ENCODE data around the gene KYNU. TPM values are rescaled to one million over a fixed set of nuclear protein-coding genes. Genes with fewer than 3 reads are reported as not detected.

Gene KYNU
- total and polyA plus RNA-seq, 9 of the 15 experiments (the other 6 are each of a cell fraction or from before 2014, with no cell fraction given) = 2.6 to 11.6 (median 7.2) TPM

- TF ChIP-seq, protein P1, sequence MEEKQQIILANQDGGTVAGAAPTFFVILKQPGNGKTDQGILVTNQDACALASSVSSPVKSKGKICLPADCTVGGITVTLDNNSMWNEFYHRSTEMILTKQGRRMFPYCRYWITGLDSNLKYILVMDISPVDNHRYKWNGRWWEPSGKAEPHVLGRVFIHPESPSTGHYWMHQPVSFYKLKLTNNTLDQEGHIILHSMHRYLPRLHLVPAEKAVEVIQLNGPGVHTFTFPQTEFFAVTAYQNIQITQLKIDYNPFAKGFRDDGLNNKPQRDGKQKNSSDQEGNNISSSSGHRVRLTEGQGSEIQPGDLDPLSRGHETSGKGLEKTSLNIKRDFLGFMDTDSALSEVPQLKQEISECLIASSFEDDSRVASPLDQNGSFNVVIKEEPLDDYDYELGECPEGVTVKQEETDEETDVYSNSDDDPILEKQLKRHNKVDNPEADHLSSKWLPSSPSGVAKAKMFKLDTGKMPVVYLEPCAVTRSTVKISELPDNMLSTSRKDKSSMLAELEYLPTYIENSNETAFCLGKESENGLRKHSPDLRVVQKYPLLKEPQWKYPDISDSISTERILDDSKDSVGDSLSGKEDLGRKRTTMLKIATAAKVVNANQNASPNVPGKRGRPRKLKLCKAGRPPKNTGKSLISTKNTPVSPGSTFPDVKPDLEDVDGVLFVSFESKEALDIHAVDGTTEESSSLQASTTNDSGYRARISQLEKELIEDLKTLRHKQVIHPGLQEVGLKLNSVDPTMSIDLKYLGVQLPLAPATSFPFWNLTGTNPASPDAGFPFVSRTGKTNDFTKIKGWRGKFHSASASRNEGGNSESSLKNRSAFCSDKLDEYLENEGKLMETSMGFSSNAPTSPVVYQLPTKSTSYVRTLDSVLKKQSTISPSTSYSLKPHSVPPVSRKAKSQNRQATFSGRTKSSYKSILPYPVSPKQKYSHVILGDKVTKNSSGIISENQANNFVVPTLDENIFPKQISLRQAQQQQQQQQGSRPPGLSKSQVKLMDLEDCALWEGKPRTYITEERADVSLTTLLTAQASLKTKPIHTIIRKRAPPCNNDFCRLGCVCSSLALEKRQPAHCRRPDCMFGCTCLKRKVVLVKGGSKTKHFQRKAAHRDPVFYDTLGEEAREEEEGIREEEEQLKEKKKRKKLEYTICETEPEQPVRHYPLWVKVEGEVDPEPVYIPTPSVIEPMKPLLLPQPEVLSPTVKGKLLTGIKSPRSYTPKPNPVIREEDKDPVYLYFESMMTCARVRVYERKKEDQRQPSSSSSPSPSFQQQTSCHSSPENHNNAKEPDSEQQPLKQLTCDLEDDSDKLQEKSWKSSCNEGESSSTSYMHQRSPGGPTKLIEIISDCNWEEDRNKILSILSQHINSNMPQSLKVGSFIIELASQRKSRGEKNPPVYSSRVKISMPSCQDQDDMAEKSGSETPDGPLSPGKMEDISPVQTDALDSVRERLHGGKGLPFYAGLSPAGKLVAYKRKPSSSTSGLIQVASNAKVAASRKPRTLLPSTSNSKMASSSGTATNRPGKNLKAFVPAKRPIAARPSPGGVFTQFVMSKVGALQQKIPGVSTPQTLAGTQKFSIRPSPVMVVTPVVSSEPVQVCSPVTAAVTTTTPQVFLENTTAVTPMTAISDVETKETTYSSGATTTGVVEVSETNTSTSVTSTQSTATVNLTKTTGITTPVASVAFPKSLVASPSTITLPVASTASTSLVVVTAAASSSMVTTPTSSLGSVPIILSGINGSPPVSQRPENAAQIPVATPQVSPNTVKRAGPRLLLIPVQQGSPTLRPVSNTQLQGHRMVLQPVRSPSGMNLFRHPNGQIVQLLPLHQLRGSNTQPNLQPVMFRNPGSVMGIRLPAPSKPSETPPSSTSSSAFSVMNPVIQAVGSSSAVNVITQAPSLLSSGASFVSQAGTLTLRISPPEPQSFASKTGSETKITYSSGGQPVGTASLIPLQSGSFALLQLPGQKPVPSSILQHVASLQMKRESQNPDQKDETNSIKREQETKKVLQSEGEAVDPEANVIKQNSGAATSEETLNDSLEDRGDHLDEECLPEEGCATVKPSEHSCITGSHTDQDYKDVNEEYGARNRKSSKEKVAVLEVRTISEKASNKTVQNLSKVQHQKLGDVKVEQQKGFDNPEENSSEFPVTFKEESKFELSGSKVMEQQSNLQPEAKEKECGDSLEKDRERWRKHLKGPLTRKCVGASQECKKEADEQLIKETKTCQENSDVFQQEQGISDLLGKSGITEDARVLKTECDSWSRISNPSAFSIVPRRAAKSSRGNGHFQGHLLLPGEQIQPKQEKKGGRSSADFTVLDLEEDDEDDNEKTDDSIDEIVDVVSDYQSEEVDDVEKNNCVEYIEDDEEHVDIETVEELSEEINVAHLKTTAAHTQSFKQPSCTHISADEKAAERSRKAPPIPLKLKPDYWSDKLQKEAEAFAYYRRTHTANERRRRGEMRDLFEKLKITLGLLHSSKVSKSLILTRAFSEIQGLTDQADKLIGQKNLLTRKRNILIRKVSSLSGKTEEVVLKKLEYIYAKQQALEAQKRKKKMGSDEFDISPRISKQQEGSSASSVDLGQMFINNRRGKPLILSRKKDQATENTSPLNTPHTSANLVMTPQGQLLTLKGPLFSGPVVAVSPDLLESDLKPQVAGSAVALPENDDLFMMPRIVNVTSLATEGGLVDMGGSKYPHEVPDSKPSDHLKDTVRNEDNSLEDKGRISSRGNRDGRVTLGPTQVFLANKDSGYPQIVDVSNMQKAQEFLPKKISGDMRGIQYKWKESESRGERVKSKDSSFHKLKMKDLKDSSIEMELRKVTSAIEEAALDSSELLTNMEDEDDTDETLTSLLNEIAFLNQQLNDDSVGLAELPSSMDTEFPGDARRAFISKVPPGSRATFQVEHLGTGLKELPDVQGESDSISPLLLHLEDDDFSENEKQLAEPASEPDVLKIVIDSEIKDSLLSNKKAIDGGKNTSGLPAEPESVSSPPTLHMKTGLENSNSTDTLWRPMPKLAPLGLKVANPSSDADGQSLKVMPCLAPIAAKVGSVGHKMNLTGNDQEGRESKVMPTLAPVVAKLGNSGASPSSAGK (IDR thresholded peaks at IDR 0.05) = peak; percentile 58; the same call in 1 of the 2 replicates
- TF ChIP-seq, protein P2, sequence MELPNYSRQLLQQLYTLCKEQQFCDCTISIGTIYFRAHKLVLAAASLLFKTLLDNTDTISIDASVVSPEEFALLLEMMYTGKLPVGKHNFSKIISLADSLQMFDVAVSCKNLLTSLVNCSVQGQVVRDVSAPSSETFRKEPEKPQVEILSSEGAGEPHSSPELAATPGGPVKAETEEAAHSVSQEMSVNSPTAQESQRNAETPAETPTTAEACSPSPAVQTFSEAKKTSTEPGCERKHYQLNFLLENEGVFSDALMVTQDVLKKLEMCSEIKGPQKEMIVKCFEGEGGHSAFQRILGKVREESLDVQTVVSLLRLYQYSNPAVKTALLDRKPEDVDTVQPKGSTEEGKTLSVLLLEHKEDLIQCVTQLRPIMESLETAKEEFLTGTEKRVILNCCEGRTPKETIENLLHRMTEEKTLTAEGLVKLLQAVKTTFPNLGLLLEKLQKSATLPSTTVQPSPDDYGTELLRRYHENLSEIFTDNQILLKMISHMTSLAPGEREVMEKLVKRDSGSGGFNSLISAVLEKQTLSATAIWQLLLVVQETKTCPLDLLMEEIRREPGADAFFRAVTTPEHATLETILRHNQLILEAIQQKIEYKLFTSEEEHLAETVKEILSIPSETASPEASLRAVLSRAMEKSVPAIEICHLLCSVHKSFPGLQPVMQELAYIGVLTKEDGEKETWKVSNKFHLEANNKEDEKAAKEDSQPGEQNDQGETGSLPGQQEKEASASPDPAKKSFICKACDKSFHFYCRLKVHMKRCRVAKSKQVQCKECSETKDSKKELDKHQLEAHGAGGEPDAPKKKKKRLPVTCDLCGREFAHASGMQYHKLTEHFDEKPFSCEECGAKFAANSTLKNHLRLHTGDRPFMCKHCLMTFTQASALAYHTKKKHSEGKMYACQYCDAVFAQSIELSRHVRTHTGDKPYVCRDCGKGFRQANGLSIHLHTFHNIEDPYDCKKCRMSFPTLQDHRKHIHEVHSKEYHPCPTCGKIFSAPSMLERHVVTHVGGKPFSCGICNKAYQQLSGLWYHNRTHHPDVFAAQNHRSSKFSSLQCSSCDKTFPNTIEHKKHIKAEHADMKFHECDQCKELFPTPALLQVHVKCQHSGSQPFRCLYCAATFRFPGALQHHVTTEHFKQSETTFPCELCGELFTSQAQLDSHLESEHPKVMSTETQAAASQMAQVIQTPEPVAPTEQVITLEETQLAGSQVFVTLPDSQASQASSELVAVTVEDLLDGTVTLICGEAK (IDR thresholded peaks at IDR 0.05) = peak; percentile 79
- TF ChIP-seq, protein P2 (CRISPR knock-in tag; IDR thresholded peaks at IDR 0.05) = no peak
- TF ChIP-seq U2AF2 (optimal IDR thresholded peaks at IDR 0.05; ENCODE audit: low read depth, low read length) (no peak), HLTF (IDR thresholded peaks at IDR 0.05) (no peak), ZZZ3 (IDR thresholded peaks at IDR 0.05) (no peak), NFXL1 (CRISPR knock-in tag; IDR thresholded peaks at IDR 0.05) (no peak), BDP1 (IDR thresholded peaks at IDR 0.05; ENCODE audit: insufficient read depth, insufficient read length) (no peak)
Observed at GRCh38 chr2:142930835-142931398, 53.5 kb downstream of the KYNU start (continued).

Measured in K562 (cell line).